ENCODE data around the gene DDAH2.
"Not testable (repeated sequence)": the region's sequence is repeated elsewhere in the genome, so short reads cannot be mapped to it uniquely, and the experiment has no call there.

DDAH2 gene

DNA sequence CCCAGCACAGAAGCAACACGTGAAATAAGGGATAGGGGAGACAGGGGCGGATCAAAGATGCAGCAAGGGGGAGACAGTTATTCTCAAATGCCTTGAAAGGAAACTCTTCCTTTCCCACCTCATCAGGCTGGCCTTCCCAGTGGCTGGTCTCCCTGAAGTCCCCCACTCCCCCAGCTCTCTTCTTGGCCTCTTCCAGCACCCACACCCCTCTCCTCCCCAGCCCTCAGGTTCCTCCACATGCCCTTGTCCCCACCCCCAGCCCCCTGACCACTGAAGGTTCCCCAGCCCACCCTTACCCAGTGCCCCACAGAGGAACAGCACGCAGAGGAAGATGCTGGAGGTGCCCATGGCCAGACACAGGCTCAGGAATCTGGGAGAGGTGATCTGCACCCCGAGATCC lies 15.6 kb downstream of the DDAH2 start:
- no peak for DNase-seq (ENCODE audit: low spot score)

DNA sequence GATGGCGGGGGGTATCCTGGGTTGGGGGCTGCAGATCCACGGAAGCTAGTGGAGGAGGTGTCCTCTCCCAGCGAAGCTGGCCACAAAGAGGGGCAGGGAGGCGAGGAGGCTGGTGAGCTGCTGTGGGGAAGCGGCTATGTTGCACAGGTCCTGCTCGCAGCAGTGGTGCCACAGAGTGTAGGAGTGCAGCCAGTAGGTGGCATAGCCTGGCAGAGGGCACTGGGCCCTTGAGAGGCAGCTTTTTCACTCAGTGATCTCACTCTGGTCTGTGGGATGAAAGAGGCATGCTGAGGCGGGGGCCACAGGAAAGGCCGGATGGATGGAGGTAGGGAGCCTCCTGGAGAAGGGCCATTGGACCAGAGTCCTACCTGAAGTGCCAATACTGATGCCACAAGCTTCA lies 16.8 kb downstream of the DDAH2 start:
- peak; percentile 47 for DNase-seq (ENCODE audit: low spot score)

DNA sequence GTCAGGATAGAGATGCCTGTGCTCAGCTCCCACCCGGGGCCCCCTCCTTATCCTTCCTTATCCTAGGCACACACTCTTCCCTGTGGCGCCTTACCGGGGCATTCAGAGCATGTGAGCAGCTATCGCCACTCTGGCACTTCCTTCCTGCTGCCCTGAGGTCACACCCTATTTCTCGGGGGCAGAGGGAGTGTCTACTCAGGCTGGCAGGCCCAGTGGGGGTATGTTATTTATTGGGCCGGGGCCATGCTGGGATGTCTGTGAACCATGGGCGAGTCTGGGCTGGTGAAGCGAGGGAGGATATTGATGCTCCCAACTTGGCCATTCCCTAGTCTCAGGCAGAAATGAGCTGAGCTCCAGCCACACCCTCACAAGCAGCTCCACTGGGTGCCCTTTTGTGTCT lies 17.9 kb downstream of the DDAH2 start:
- peak; percentile 65 for DNase-seq (ENCODE audit: low spot score)

DNA sequence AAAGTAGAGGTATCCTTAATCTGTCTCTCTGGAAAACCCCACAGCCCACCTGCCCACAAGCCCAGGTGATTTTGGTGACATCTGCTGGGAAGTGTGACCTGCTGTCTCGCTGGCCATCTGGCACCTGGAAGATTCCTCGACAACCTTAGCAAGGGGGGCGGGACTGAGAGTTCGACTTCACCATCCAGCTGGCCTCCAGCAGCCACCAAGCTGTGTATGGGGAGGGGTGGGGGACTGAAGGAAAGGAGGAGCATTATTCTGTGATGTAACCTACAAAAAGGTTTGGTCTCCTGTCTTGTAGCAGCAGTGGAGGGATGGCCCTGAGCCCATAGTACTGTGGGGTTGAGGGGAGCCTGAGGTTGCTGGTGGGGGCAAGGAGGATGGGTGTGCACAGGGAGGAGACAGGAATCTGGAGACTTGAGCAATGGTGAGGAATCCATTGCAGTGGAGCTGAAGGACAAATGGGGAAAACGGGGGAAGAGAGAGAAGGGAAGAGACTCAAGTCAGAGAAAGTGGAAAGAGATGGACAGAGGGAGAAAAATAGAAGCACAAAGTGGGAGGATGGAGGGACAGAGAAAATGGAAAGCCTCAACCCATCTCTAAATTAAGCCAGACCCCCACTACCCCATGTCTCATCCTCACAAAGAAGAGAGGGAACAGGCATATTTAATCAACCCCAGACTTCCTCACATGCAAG lies 18.4 kb downstream of the DDAH2 start:
- no peak for DNase-seq (ENCODE audit: low spot score)

DNA sequence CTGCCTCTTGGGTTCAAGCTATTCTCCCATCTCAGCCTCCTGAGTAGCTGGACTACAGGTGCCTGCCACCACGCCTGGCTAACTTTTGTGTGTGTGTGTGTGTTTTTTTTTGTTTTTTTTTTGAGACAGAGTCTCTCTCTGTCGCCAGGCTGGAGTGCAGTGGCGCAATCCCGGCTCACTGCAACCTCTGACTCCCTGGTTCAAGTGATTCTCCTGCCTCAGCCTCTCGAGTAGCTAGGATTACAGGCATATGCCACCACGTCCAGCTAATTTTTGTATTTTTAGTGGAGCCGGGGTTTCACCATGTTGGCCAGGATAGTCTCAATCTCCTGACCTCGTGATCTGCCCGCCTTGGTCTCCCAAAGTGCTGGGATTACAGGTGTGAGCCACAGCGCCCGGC lies 19.9 kb downstream of the DDAH2 start:
- DNase-seq (ENCODE audit: low spot score) = not testable (repeated sequence)

DNA sequence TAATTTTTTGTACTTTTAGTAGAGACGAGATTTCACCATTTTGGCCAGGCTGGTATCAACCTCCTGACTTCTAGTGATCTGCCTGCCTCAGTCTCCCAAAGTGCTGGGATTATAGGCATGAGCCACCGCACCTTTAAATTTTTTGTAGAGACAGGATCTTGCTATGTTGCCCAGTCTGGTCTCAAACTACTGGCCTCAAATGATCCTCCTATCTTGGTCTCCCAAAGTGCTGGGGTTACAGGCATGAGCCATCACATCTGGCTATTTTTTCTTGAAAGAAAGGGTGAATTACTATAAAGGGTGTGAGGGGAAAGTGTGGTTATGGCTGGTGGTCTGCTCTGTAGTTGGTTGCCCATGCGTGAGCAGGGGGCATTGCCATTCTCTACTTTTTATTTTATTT lies 20.9 kb downstream of the DDAH2 start:
- DNase-seq (ENCODE audit: low spot score) = no peak

DNA sequence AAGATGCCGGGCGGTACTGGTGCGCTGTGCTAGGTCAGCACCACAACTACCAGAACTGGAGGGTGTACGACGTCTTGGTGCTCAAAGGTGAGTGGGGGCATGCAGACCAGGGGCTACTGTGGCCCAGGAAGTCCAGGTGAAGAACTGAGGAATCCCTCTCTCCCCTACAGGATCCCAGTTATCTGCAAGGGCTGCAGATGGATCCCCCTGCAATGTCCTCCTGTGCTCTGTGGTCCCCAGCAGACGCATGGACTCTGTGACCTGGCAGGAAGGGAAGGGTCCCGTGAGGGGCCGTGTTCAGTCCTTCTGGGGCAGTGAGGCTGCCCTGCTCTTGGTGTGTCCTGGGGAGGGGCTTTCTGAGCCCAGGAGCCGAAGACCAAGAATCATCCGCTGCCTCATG lies 21.4 kb downstream of the DDAH2 start:
- no peak for DNase-seq (ENCODE audit: low spot score)

DNA sequence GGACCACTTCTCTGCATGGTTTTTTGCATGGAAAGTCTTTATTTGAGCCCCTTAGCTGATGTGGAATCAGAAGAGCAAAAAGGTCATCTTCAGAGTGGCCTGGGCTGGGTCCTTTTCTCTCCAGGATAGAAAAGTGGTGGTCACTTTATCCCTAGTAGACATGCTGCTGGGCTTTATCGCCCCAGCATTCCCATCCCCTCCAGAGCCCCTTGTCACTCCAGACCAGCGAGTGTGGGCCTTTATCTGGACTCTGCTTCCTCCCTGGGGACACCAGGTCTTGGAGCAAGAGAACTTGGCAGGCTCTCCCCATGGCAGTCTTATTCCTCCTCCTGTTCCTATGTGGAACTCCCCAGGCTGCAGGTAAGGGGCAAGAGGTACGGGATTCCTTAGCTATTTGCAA lies 22.5 kb downstream of the DDAH2 start, which contains the start of gene LY6G6F:
Gene LY6G6F (plus strand): TSS at position 268 of the 400 bp plus-strand sequence. CDS start 41 bp downstream, at position 309.
- DNase-seq (ENCODE audit: low spot score) = no peak

DNA sequence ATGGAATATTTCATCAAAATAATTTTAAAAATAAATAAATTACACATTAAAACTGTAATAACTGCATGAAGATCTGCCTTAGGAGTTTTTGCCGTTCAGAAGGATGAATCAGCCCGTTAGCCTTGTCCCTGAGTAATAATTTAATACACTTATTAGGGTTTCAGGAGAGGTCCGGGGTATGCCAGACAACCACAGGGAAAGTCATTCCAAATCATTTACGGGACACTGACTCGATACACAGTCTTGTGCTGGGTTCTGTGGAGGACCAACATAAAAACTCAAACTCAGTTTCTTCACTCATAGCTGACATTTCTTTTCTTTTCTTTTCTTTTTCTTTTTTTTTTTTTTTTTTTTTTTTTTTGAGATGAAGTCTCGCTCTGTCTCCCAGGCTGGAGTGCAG lies 23.2 kb downstream of the DDAH2 start:
- DNase-seq (ENCODE audit: low spot score) = no peak

DNA sequence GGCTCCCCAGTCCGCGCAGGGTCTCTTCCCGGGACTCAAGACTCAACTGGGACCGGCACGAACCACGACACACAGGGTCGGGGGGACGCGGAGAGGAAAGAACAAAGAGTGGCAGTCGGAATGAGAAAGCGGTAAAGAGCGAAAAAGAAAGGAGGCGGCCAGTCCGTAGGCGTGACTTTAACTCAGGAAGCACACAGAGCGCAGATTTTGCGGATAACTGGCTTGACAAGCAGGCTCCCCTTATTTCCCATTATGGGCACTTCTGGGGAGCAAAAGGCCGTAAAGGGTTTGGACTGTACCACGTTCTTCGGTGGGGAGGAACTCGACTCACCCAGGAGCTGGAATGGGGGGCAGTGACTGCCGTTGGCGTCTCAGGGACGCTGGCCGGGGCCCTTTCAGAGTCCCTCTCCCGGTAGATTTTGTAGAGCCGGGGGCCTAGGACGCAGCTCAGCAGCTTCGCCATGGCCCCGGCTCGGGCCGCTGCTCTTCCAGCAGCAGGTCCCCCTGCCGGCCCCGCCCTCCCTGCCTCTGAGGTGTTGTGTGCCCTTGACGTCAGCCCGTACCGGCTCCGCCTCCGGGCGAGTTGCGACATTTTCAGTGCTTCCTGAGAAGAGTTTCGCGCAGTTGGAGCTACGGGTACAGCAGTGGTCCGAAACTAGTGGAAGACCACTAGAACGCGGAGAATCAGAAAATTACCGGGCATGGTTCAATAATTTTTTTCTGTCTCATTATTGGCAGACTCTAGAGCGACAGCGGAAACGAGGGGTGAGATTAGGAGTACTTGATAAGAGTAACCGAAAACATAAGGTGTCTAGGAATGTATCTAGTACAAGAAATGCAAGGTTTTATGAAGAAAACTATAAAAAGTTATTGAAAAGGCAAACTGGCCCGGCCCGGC lies 26.0 kb downstream of the DDAH2 start, which contains the start of gene ABHD16A:
Gene ABHD16A (minus strand): TSS at position 506 of the 898 bp plus-strand sequence. CDS start 43 bp downstream, at position 463.
- peak; percentile 98 for DNase-seq (ENCODE audit: low spot score)

DNA sequence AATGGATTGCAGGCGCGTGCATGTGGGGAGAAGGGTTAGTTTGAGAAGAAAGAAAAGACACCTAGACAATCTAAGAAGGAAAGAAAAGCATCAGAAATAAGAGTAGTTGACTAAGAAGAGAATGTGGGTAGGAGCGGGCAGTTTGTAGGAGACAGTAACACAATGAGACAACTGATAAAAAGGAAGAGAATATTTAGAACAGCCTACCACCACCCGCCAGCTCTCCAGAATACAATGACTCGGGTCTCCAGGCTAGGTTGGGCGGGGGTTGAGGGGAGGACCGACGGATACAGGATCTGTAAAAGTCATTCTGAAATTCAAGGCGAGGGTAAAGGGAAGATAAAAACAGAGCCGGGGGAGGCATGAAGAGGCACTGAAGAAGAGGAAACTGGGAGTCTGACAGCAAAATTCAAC lies 26.7 kb downstream of the DDAH2 start:
- DNase-seq (ENCODE audit: low spot score) = no peak

DNA sequence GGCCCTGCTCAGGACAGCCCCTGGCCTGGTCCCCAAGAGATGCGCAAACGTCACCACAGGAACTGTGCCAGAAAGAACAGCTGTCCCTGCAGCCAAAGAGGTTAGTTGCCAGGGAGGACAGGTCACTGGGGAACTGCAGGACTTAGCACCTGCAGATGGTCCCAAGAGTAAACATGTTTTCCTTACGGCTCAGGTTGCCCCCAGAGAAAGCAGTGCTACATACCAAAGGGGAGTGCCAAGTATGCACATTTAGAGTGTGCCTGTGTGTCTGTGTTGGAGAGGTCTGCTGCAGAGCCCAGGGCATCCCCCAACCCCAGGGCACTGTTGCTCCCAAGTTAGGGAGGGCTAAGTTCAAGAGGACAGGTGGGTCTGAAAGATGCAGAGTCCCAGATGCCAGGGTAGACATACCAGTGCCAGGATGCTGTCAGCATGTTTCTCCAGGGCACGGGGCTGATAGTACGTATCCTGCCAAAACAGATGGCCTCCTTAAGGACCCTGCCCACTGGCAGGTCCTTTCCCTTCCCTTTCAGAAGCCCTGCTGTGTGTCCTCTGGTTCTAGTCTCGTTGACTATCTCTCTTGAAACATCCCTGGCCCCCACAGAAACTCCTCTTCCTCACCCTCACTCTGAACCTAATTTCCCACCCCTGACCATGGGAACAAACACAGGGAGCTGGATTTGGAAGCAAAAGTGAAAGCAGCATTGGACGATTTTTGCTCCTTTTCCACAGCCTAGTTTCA lies 27.3 kb downstream of the DDAH2 start:
- peak; percentile 74 for DNase-seq (ENCODE audit: low spot score)

DNA sequence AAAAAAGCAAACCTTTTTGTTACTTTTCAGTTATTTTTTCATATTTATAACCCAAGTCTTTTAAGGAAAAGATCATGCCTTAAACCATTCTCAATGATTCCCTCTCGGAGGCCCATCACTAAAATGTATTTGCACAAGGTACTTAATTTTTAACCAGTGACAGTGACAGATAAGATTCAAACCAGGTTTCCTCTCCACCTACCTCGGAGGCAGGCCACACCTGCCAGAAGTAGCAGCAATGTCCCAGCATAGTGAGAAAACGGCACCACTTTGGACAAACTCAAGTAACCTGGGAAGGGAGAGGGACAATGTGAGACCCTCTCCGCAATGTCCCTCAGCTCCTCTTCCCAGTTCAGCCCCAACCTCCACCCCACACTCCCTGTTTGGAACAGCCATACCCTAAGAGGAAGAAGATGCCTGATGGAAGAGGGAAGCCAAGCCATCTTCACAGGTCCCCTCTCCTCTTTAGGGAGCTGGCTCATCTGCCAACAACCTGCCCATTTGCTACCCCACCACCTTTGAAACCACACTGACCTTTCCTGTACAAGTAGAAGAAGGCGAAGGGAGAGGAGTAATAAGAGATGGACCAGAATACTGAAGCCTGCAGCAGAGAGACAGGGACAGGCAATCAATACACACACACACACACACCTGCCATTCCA lies 28.2 kb downstream of the DDAH2 start:
- no peak for DNase-seq (ENCODE audit: low spot score)

DNA sequence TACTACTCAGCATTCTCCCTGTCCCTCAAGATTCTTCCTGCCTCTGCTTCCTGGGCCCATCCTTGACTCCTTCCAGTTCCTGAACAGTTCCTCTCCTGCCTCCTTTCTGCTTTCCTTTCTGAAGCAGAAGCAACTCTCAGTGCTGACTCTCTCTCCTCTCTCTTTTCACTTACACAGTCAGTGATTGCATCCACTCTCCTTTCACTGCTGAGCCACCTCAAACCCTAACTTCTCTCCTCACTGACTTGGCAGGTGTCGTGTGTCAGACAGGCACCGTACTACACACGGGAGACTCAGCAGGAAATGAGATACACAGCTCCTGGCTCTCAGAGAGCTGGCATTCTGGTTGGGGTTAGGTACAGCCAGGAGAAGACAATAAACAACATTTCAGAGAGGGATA lies 31.5 kb downstream of the DDAH2 start:
- DNase-seq (ENCODE audit: low spot score) = no peak

DNA sequence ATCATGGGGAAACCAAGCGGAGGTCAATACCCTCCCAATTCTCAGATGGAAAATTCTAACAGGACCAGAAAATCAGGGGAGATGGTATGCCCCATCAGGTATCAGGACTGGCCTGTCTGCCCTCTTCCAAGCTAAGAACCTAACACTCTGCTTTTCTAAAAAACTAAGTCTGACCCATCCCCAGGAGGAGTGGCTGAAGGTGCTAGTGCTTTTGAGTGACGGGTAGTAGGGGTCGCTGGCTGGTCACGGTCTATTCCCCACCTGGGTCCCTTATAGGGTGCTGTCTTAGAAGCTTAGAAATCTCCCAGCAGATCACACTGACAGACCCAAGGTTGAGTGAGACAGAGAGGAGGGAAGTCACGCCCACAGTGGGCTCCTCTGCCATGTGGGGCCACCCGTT lies 35.6 kb downstream of the DDAH2 start:
- no peak for DNase-seq (ENCODE audit: low spot score)

DNA sequence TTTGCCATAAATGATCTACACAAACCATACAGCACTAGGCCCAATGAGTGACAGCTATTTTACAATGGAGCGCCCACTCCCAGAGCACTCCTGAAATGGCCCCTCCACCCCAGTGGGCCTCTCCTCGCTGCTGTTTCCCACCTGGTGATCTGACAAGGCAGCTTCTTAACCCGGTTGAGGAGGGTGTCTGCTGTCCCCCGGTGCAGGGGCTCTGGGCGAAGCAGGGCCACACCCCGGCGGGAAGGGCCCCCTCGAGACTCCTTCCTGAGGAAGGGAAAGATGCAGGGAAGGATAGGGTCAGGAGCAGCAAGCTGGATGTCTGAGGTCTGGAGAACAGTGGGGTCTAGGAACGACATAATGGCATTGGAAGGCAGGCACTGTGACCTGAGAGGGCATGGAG lies 36.2 kb downstream of the DDAH2 start:
- DNase-seq (ENCODE audit: low spot score) = no peak

DNA sequence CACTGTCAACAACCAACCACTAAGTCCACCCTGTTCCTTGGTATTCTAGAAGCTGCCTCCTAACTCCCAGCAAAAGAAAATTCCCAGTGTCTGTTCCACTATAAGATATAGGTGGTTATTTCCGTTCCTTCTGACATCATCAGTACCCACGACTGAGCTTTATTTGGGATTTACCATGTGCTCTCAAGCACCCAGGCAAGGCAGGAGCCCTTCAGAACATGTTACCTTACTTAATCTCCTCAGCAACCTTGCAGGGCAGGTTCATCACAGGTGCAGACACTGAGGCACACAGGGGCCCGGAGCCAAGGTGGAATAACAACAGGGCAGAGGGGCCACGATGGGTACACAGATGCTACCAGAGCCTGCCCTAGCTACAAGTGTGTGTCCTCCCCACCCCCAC lies 36.7 kb downstream of the DDAH2 start:
- no peak for DNase-seq (ENCODE audit: low spot score)

DNA sequence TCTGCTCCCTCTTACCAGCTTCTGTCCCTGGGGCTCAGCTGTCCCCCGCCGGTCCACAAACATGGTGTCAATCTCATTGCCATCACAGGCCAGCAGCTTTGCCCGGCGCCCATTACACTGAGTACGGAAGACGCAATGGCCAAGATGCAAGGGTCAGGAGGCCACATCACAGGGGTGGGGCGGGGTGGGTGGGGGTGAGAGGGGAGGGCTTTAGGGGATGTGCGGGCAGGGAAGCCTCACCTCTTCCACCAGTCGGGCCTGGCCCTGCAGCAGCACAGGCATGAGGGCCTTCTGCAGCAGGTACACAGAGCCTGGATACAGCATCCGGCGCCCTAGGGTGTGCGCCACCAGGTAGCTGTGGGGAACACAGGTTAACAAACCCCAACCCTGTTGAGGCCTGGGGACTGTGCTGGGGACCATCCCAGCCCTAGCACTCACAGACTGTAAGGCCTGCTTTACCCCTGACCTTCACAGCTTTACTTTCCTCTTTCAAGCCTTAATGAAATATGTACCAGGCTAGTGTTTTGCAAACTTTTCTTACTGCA lies 37.5 kb downstream of the DDAH2 start:
- no peak for DNase-seq (ENCODE audit: low spot score)

DNA sequence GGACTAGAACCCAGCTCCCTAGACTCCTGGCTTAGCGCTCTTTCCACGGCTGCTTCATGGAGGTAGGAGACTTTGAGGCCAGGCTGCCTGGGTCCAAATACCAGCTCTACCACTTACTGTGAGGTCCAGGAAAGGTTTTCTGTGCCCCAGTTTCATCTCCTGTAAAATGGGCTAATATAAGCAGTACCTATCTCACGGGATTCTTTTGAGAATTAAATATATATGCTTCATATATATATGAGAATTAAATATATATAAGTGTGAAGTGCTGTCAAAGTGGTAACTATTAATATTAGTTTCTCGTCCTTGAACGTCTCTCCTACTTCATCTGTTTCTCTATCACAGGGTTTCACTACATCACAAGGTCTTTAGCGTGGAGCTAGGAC lies 38.0 kb downstream of the DDAH2 start:
- DNase-seq (ENCODE audit: low spot score) = no peak

DNA sequence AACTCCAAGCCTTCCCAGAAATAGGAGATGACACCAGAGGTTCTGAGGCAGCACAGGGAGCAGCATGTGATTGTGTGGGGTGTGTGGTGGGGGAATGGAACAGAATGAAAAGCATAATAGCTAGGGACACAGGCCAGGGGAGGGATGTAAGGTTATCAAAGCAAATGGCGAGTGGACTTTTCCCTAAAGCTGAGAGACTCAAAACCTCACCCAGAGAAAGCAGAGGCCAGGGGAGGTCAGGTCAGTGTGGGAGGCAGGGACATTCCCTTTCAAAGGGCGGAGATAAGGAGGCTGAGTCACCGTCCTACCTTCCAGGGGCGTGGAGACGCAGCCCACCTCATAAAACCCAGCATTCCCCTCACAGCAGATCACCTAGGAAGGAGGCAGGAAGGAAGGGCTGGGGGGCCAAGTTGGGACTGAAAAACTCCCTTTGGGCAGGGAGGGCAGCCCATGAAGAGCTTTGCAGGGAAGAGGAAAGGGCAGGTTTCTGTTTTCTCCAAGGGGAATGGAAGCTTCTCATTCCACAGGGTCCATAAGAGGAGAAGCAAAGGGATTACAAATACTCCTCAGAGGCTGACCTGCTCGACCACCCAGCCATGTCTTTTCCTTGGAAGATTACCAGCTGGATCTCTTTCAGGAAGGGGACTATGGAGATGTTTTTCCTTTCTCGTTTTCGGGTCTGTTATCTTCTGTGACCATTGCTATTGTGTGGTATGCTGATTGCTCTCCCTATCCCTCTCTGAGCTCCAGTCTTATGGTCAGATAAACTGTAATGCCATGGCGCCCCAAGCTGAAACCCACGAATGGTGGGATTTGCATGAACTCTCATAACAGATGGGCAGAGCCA lies 38.6 kb downstream of the DDAH2 start:
- DNase-seq (ENCODE audit: low spot score) = peak; percentile 31

Measured in hematopoietic multipotent progenitor cell treated with erythropoietin and hydrocortisone succinate and interleukin-3 and kit ligand, for 15 days (in vitro differentiated cells).